ENCODE data around the gene TRAF3IP3.

GRCh38 chr1:209778102-209778501, 22.2 kb downstream of the TRAF3IP3 start:
- TF ChIP-seq YY1 (IDR thresholded peaks at IDR 0.05; ENCODE audit: insufficient read depth, insufficient read length) (no peak), SUZ12 (IDR thresholded peaks at IDR 0.05; ENCODE audit: extremely low read depth, insufficient read depth, insufficient read length) (no peak)
